A673 (cell line): ENCODE results near the gene ETV6. TPM values are rescaled to one million over a fixed set of nuclear protein-coding genes. Genes with fewer than 3 reads are reported as not detected.

Source experiments
- BruUV-seq: library from RNA; stranded (reverse); fragments of 400-500 nt; replicated peaks from 2 replicates; lab custom pipeline; 2021; lab: Mats Ljungman, UMichigan
- CTCF ChIA-PET: fragments of 300-600 bp; sonication (Branson Sonifier 250); formaldehyde crosslinking; loops from one replicate; lab custom pipeline; 2022; ENCODE audit warnings: antibody characterized with exemption; lab: Charles Lee
- POLR2A ChIA-PET: fragments of 300-600 bp; sonication (Branson Sonifier 250); formaldehyde crosslinking; loops from one replicate; lab custom pipeline; 2022; ENCODE audit warnings: antibody characterized with exemption; ENCODE audit not compliant: low non-redundant PET; lab: Charles Lee
- DNase-seq: peaks from one replicate; pipeline ENCODE4 v3.0.0-alpha.2; 2015; ENCODE audit warnings: low spot score
- H3K27ac ChIP-seq: fragments of 200-600 bp; sonication (generic); 2 replicates; pipeline ENCODE4 v1.5.1; 2016; ENCODE audit warnings: mixed run types, low read depth, mild to moderate bottlenecking, mixed read lengths, antibody characterized with exemption, low read length; ENCODE audit not compliant: poor library complexity, severe bottlenecking
- H3K27me3 ChIP-seq: fragments of 200-600 bp; sonication (generic); replicated peaks from 2 replicates; pipeline ENCODE4 v1.6.1; 2017; ENCODE audit warnings: mixed run types, low read depth, mild to moderate bottlenecking, mixed read lengths, antibody characterized with exemption, low read length; ENCODE audit not compliant: insufficient read depth, poor library complexity
- H3K36me3 ChIP-seq: fragments of 200-600 bp; sonication (generic); 2 replicates; pipeline ENCODE4 v1.6.1; 2016; ENCODE audit warnings: mixed run types, mild to moderate bottlenecking, mixed read lengths, antibody characterized with exemption, low read length; ENCODE audit not compliant: insufficient read depth, poor library complexity, severe bottlenecking
- H3K4me1 ChIP-seq: fragments of 200-600 bp; sonication (generic); 2 replicates; pipeline ENCODE4 v1.6.1; 2017; ENCODE audit warnings: mixed run types, mild to moderate bottlenecking, mixed read lengths, antibody characterized with exemption, low read length; ENCODE audit not compliant: insufficient read depth, poor library complexity, severe bottlenecking
- H3K4me3 ChIP-seq: fragments of 200-600 bp; sonication (generic); 2 replicates; pipeline ENCODE4 v1.5.1; 2016; ENCODE audit warnings: low read depth, mixed run types, mild to moderate bottlenecking, mixed read lengths, low read length; ENCODE audit not compliant: poor library complexity, severe bottlenecking
- H3K9me3 ChIP-seq: fragments of 200-600 bp; sonication (generic); 2 replicates; pipeline ENCODE4 v1.6.1; 2016; ENCODE audit warnings: mixed run types, low read depth, mild to moderate bottlenecking, mixed read lengths, antibody characterized with exemption, low read length; ENCODE audit not compliant: poor library complexity, severe bottlenecking
- CTCF ChIP-seq: fragments of 300-800, 200-600 bp; sonication (generic); conservative IDR thresholded peaks from 2 replicates; pipeline ENCODE4 v1.5.1; 2017; ENCODE audit warnings: low read depth, mild to moderate bottlenecking, antibody characterized with exemption, low read length, moderate library complexity, mixed read lengths
- EZH2 ChIP-seq: fragments of 200-600 bp; sonication (generic); IDR thresholded peaks from 2 replicates; pipeline ENCODE4 v1.6.1; 2017; ENCODE audit warnings: borderline replicate concordance, low read depth, mild to moderate bottlenecking, mixed read lengths, antibody characterized with exemption, low read length; ENCODE audit not compliant: poor library complexity, severe bottlenecking
- intact Hi-C: fragments of 100-400 bp; cut with micrococcal nuclease; formaldehyde crosslinking; loops from one replicate; pipeline ENCODE4 v1.10.0; 2022; ENCODE audit not compliant: unreplicated experiment
- total RNA-seq: library from RNA; stranded (reverse); gene quantifications from 2 replicates; pipeline ENCODE4 v1.2.3, GENCODE V29; 2021

Gene ETV6
- total RNA-seq, 1 experiment from 2014 or later, result 32.4 TPM

- no peak for DNase-seq
- BruUV-seq, result no TSS peak
- POLR2A ChIA-PET, result no interaction called here
- Histone ChIP-seq H3K4me3 (no peak overlapping the region), H3K36me3 (no peaks in the 10 kb centered on the region), H3K9me3 (no peaks in the 10 kb centered on the region), H3K4me1 (peaks cover 16% of the 10 kb centered on the region), H3K27me3 (no peaks in the 10 kb centered on the region), H3K27ac (no peak overlapping the region)
- CTCF ChIA-PET, result no interaction called here
- TF ChIP-seq EZH2 (no peak), CTCF (no peak)
- intact Hi-C loops, result no loop called here
Observed at GRCh38 chr12:11756022-11756421, 106.5 kb downstream of the ETV6 start.

- H3K4me3 ChIP-seq, result no peak overlapping the region
- intact Hi-C loops, result no loop called here
- H3K9me3 ChIP-seq, result no peaks in the 10 kb centered on the region
- peaks cover 16% of the 10 kb centered on the region for H3K4me1 ChIP-seq
- no peak overlapping the region for H3K27ac ChIP-seq
- no peak for DNase-seq
- H3K36me3 ChIP-seq, result no peaks in the 10 kb centered on the region
- TF ChIP-seq CTCF (no peak), EZH2 (no peak)
- ChIA-PET POLR2A (no interaction called here), CTCF (no interaction called here)
- BruUV-seq, result no TSS peak
- H3K27me3 ChIP-seq, result no peaks in the 10 kb centered on the region
Observed at GRCh38 chr12:11756523-11756922, 107.0 kb downstream of the ETV6 start.

- ChIA-PET CTCF (no interaction called here), POLR2A (no interaction called here)
- H3K27ac ChIP-seq, result no peak overlapping the region
- H3K4me3 ChIP-seq, result no peak overlapping the region
- H3K9me3 ChIP-seq, result no peaks in the 10 kb centered on the region
- BruUV-seq, result no TSS peak
- H3K27me3 ChIP-seq, result no peaks in the 10 kb centered on the region
- peaks cover 16% of the 10 kb centered on the region for H3K4me1 ChIP-seq
- intact Hi-C loops, result no loop called here
- no peak for TF ChIP-seq CTCF
- no peak for TF ChIP-seq EZH2
- no peaks in the 10 kb centered on the region for H3K36me3 ChIP-seq
- DNase-seq, result no peak
Observed at GRCh38 chr12:11757095-11757494, 107.6 kb downstream of the ETV6 start.
